HepG2 (cell line): ENCODE measurements around the gene WDR59. TPM values are rescaled to one million over a fixed set of nuclear protein-coding genes. Genes with fewer than 3 reads are reported as not detected.

Experiments used
- ATAC-seq: fragments of 200-7000 bp; cut with Tn5 transposase; 3 replicates; pipeline ENCODE4 v1.9.1; 2020; ENCODE audit warnings: mild to moderate bottlenecking, moderate library complexity
- BruUV-seq: library from RNA; stranded (reverse); fragments of 400-500 nt; replicated peaks from 2 replicates; lab custom pipeline; 2021; lab: Mats Ljungman, UMichigan
- CTCF ChIA-PET: fragments of 300-600 bp; formaldehyde crosslinking; extraction: SDS; loops from one replicate; lab custom pipeline; 2021; ENCODE audit warnings: low total read pairs, inconsistent platforms, low intra/inter-chr PET ratio; lab: Yijun Ruan, JAX
- POLR2A ChIA-PET: fragments of 350-600 bp; sonication (Branson Sonifier 250); formaldehyde crosslinking; loops from one replicate; lab custom pipeline; 2020; ENCODE audit warnings: antibody characterized with exemption, inconsistent platforms; lab: Yijun Ruan, JAX
- DNase-seq: peaks from one replicate; pipeline ENCODE4 v3.0.0-alpha.2; 2015; ENCODE audit warnings: low spot score
- FAIRE-seq: peaks from 3 replicates; lab custom pipeline; 2011; peaks lifted over from hg19 to GRCh38; lab: Jason Lieb, UNC
- H2AFZ ChIP-seq: one replicate; pipeline ENCODE4 v1.6.1; 2011; ENCODE audit warnings: low read length, inconsistent platforms
- H3K27ac ChIP-seq: fragments of 300-600 bp; 3 replicates; pipeline ENCODE4 v1.8.0; 2011; ENCODE audit warnings: mixed run types, mild to moderate bottlenecking, mixed read lengths, low read length, inconsistent platforms; ENCODE audit not compliant: insufficient read depth; ENCODE audit errors: extremely low read length
- H3K27me3 ChIP-seq, 2 experiments: fragments of 200-600 bp in 1 of 2; 2 replicates in 1 of 2; 3 replicates in 1 of 2; pipeline versions ENCODE4 v1.6.0 to v1.8.0; 2011; ENCODE audit warnings: low read length in 2 of 2, mild to moderate bottlenecking in 2 of 2, moderate library complexity in 2 of 2, inconsistent platforms in 1 of 2; ENCODE audit not compliant: insufficient read depth in 2 of 2, control insufficient read depth in 1 of 2
- H3K36me3 ChIP-seq, 2 experiments: fragments of 200-600 bp in 1 of 2; replicated peaks in 1 of 2; 2 replicates in 1 of 2; 3 replicates in 1 of 2; pipeline versions ENCODE4 v1.5.1 to v1.8.0; 2011; ENCODE audit warnings: low read length in 2 of 2, inconsistent platforms in 1 of 2; ENCODE audit not compliant: insufficient read depth in 2 of 2, control insufficient read depth in 1 of 2
- H3K4me1 ChIP-seq: 2 replicates; pipeline ENCODE4 v1.5.1; 2012; ENCODE audit warnings: low read length, inconsistent platforms; ENCODE audit not compliant: insufficient read depth
- H3K4me2 ChIP-seq: 2 replicates; pipeline ENCODE4 v1.6.0; 2011; ENCODE audit warnings: low read depth, low read length, inconsistent platforms
- H3K4me3 ChIP-seq, 3 experiments: fragments of 200-600 bp in 1 of 3; sonication (generic), shearing (Covaris generic) in 1 of 3; replicated peaks in 1 of 3; 2 replicates each; pipeline ENCODE4 v1.5.1; 2011 to 2016; ENCODE audit warnings: low read length in 3 of 3, inconsistent platforms in 2 of 3, low read depth in 2 of 3, mild to moderate bottlenecking in 2 of 3, control low read depth in 1 of 3, mixed read lengths in 1 of 3; ENCODE audit not compliant: insufficient read depth in 1 of 3
- H3K79me2 ChIP-seq: one replicate; pipeline ENCODE4 v1.6.1; 2011; ENCODE audit warnings: low read length, inconsistent platforms; ENCODE audit not compliant: insufficient read depth
- H3K9ac ChIP-seq: 2 replicates; pipeline ENCODE4 v1.6.0; 2011; ENCODE audit warnings: mild to moderate bottlenecking, low read depth, low read length, inconsistent platforms; ENCODE audit not compliant: insufficient read depth
- H3K9me3 ChIP-seq: 2 replicates; pipeline ENCODE4 v1.5.1; 2012; ENCODE audit warnings: mild to moderate bottlenecking, low read length
- H4K20me1 ChIP-seq: 2 replicates; pipeline ENCODE4 v1.6.0; 2011; ENCODE audit warnings: inconsistent platforms, mild to moderate bottlenecking, low read length, moderate library complexity; ENCODE audit not compliant: insufficient read depth
- ATAD3A ChIP-seq: sonication (generic); formaldehyde crosslinking; IDR thresholded peaks from 2 replicates; pipeline ENCODE4 v1.4.0; 2020; ENCODE audit warnings: missing genetic modification reagents
- CEBPB ChIP-seq: IDR thresholded peaks from 2 replicates; pipeline ENCODE4 v1.6.1; 2011; ENCODE audit warnings: low read depth, low read length, improper control_type of control experiment, borderline replicate concordance
- ERF ChIP-seq: IDR thresholded peaks from 2 replicates; pipeline ENCODE4 v1.6.1; 2018; ENCODE audit warnings: missing biosample characterization, missing genetic modification reagents
- HNRNPUL1 ChIP-seq: fragments of 200-400 bp; formaldehyde crosslinking; IDR thresholded peaks from 2 replicates; pipeline ENCODE4 v1.6.1; 2017; ENCODE audit warnings: low read depth, mild to moderate bottlenecking, low read length, moderate library complexity
- MAFF ChIP-seq: IDR thresholded peaks from 2 replicates; pipeline ENCODE4 v1.6.1; 2011; ENCODE audit warnings: low read depth, low read length, improper control_type of control experiment
- MAFK ChIP-seq, 2 experiments: IDR thresholded peaks in 1 of 2; conservative IDR thresholded peaks in 1 of 2; 2 replicates each; pipeline ENCODE4 v1.6.1; 2011; ENCODE audit warnings: improper control_type of control experiment in 2 of 2, low read length in 2 of 2
- SIX4 ChIP-seq: sonication (generic); formaldehyde crosslinking; IDR thresholded peaks from 2 replicates; pipeline ENCODE4 v1.4.0; 2020; ENCODE audit warnings: missing genetic modification reagents
- ZNF34 ChIP-seq: sonication (generic); formaldehyde crosslinking; IDR thresholded peaks from 2 replicates; pipeline ENCODE4 v1.4.0; 2020; ENCODE audit warnings: mild to moderate bottlenecking, missing genetic modification reagents, borderline replicate concordance
- WGBS: methylation state at CpG from one replicate; pipeline ENCODE4 v1.1.6; 2017; ENCODE audit warnings: low lambda C conversion rate; 5-methylcytosine and 5-hydroxymethylcytosine counted together
- in situ Hi-C: cut with HindIII; loops from 2 replicates; pipeline ENCODE4 v1.10.0; 2017; ENCODE audit warnings: low pct_unique_long_range_greater_than_20kb; ENCODE audit not compliant: extremely low pct_ligation_motif_present
- intact Hi-C: fragments of 100-400 bp; cut with micrococcal nuclease; formaldehyde crosslinking; loops from one replicate; pipeline ENCODE4 v1.10.0; 2022; ENCODE audit not compliant: unreplicated experiment
- polyA plus RNA-seq, 8 experiments: library from polyadenylated mRNA; depleted of rRNA in 3 of 8; stranded (reverse) in 7 of 8; unstranded in 1 of 8; fragments of >200 nt; fragmentation: Illumina TruSeq in 4 of 8; extraction: Trizol in 4 of 8; gene quantifications; 2 replicates each; pipeline versions ENCODE4 v1.2.1 to v1.2.3, GENCODE V29; 2011 to 2016; ENCODE audit warnings: low read depth in 4 of 8, missing spikeins in 1 of 8, mixed read lengths in 1 of 8; ENCODE audit not compliant: insufficient read depth in 1 of 8
- total RNA-seq, 5 experiments: library from RNA; depleted of rRNA; stranded (reverse); fragments of >200 nt; fragmentation: Illumina TruSeq; extraction: Trizol; gene quantifications; 2 replicates each; pipeline ENCODE4 v1.2.3, GENCODE V29; 2016; ENCODE audit warnings: low read depth in 1 of 5

WDR59 gene
- total and polyA plus RNA-seq, 2 of the 13 experiments (the other 11 are each of a cell fraction or from before 2014, with no cell fraction given): 65.2 to 306 TPM

GRCh38 chr16:74887084-74887483 lies 97.8 kb downstream of the WDR59 start:
- ChIA-PET POLR2A (no interaction called here), CTCF (no interaction called here)
- no peaks in the 10 kb centered on the region for H3K4me1 ChIP-seq
- TF ChIP-seq ZNF34 (CRISPR knock-in tag): no peak
- peak; percentile 82 for TF ChIP-seq MAFF
- TF ChIP-seq ATAD3A (CRISPR knock-in tag): no peak
- peak; percentile 85 to 89 for TF ChIP-seq MAFK (conservative IDR thresholded peaks at IDR 0.05 in 1 of 2, IDR thresholded peaks at IDR 0.05 in 1 of 2; ENCODE audit: low read length in 2 of 2)
- no peak for TF ChIP-seq HNRNPUL1
- TF ChIP-seq SIX4 (CRISPR knock-in tag): no peak
- in situ Hi-C loops (no loop called here), intact Hi-C loops (no loop called here)
- no peaks in the 10 kb centered on the region for H4K20me1 ChIP-seq
- H3K4me3 ChIP-seq: no peak overlapping the region
- H3K79me2 ChIP-seq: no peaks in the 10 kb centered on the region
- BruUV-seq: no TSS peak
- H3K36me3 ChIP-seq: peaks cover 33 to 89% of the 10 kb centered on the region in 2 experiments
- over 99% methylated on average over 2 of the region's 2 CpGs for WGBS
- ATAC-seq (no peak), FAIRE-seq (no peak), DNase-seq (no peak)
- no peaks in the 10 kb centered on the region for H3K27me3 ChIP-seq
- H2AFZ ChIP-seq: no peak overlapping the region
- no peak overlapping the region for H3K27ac ChIP-seq
- H3K9ac ChIP-seq: no peak overlapping the region
- H3K4me2 ChIP-seq: no peak overlapping the region
- H3K9me3 ChIP-seq: no peaks in the 10 kb centered on the region

- Histone ChIP-seq H3K4me1 (no peaks in the 10 kb centered on the region), H3K4me2 (no peak overlapping the region), H3K27me3 (no peaks in the 10 kb centered on the region), H3K36me3 (peaks cover 31 to 68% of the 10 kb centered on the region in 2 experiments), H3K9ac (no peak overlapping the region), H4K20me1 (no peaks in the 10 kb centered on the region), H3K79me2 (no peaks in the 10 kb centered on the region), H3K4me3 (no peak overlapping the region), H3K9me3 (no peaks in the 10 kb centered on the region), H2AFZ (no peak overlapping the region), H3K27ac (no peak overlapping the region)
- DNase-seq (no peak), FAIRE-seq (no peak), ATAC-seq (no peak)
- TF ChIP-seq CEBPB (peak; percentile 47; the same call in 1 of the 2 replicates), ERF (no peak)
- 98% methylated on average over 7 of the region's 7 CpGs for WGBS
- ChIA-PET POLR2A (no interaction called here), CTCF (no interaction called here)
- intact Hi-C loops (no loop called here), in situ Hi-C loops (no loop called here)
- BruUV-seq: no TSS peak
These were observed 107.2 kb downstream of the WDR59 start for GRCh38 chr16:74877706-74878105.
